ENCODE data around the gene PRDM5. TPM values are rescaled to one million over a fixed set of nuclear protein-coding genes. Genes with fewer than 3 reads are reported as not detected.

Gene PRDM5
- total and polyA plus RNA-seq, 9 of the 15 experiments (the other 6 are each of a cell fraction or from before 2014, with no cell fraction given), result not detected

GRCh38 chr4:120736312-120736711 lies 186.2 kb downstream of the PRDM5 start:
- intact Hi-C loops (cut with micrococcal nuclease), result no loop called here
- FAIRE-seq, result no peak
- H4K20me1 ChIP-seq (replicated peaks; ENCODE audit: control insufficient read depth, insufficient read depth, low read length), result no peaks in the 10 kb centered on the region
- H3K79me2 ChIP-seq (ENCODE audit: control insufficient read depth, insufficient read depth, low read length), result no peaks in the 10 kb centered on the region
- no peak overlapping the region for H3K4me2 ChIP-seq (ENCODE audit: insufficient read depth, low read length)
- H3K4me3 ChIP-seq, result no peak overlapping the region
- no peaks in the 10 kb centered on the region for H3K9me3 ChIP-seq (replicated peaks; ENCODE audit: control insufficient read depth, insufficient read depth, low read depth, low read length)
- H3K9me1 ChIP-seq (ENCODE audit: control insufficient read depth, insufficient read depth, low read length), result no peaks in the 10 kb centered on the region
- no peaks in the 10 kb centered on the region for H3K36me3 ChIP-seq (ENCODE audit: control insufficient read depth, insufficient read depth, low read length)
- H3K4me1 ChIP-seq (replicated peaks in 1 of 2; ENCODE audit: control insufficient read depth in 2 of 2, insufficient read depth in 2 of 2, low read length in 2 of 2), result no peaks in the 10 kb centered on the region
- CTCF ChIA-PET (ENCODE audit: low intra/inter-chr PET ratio), result no interaction called here
- POLR2A ChIA-PET, result no interaction called here
- H3K27me3 ChIP-seq (ENCODE audit: control insufficient read depth in 2 of 2, insufficient read depth in 2 of 2, low read length in 2 of 2), result no peaks in the 10 kb centered on the region
- in situ Hi-C loops (cut with MboI), result no loop called here
- no peak for ATAC-seq
- TF ChIP-seq ZNF121 (CRISPR knock-in tag; conservative IDR thresholded peaks at IDR 0.05) (no peak), ADNP (tag; IDR thresholded peaks at IDR 0.05) (no peak), TRIM28 (IDR thresholded peaks at IDR 0.05) (no peak), ZNF354B (CRISPR knock-in tag; IDR thresholded peaks at IDR 0.05) (no peak), NFXL1 (CRISPR knock-in tag; IDR thresholded peaks at IDR 0.05) (no peak), SMAD1 (IDR thresholded peaks at IDR 0.05; ENCODE audit: low read depth, low read length, partially characterized antibody) (no peak), MBD1 (CRISPR knock-in tag; IDR thresholded peaks at IDR 0.05) (no peak), E2F5 (CRISPR knock-in tag; IDR thresholded peaks at IDR 0.05) (no peak), PKNOX1 (IDR thresholded peaks at IDR 0.05) (no peak), ARID1B (IDR thresholded peaks at IDR 0.05) (no peak)
- no TSS peak for BruUV-seq (replicated peaks)
- H3K27ac ChIP-seq (ENCODE audit: extremely low read depth, low read depth, low read length), result no peak overlapping the region
- H2AFZ ChIP-seq (ENCODE audit: low read depth, low read length), result no peak overlapping the region
- H3K9ac ChIP-seq (ENCODE audit: insufficient read depth in 1 of 2, low read depth in 2 of 2, low read length in 2 of 2), result no peak overlapping the region
- no peak for DNase-seq (ENCODE audit: extremely low read depth in 1 of 4, low spot score in 3 of 4)
- 2% methylated on average over 9 of the region's 9 CpGs for WGBS (ENCODE audit: insufficient coverage, low coverage, missing lambda C conversion rate)
